Ovary (tissue), 10 donors: ENCODE measurements around the gene CCDC47. TPM values are rescaled to one million over a fixed set of nuclear protein-coding genes. Genes with fewer than 3 reads are reported as not detected.

Source experiments
- DNase-seq, 5 donors: peaks; one replicate each; pipeline ENCODE4 v3.0.0-alpha.2; 2019 to 2020
- H3K27ac ChIP-seq, 2 donors: fragments of 200-600 bp; one replicate each; pipeline versions ENCODE4 v1.5.1 to v1.8.0; 2019 to 2022
- H3K27me3 ChIP-seq: fragments of 200-600 bp; one replicate; pipeline ENCODE4 v1.8.0; 2022
- H3K36me3 ChIP-seq: fragments of 200-600 bp; sonication (generic); one replicate; pipeline ENCODE4 v1.5.1; 2019
- H3K4me1 ChIP-seq: one replicate; pipeline ENCODE4 v1.8.1; 2013; ENCODE audit warnings: mild to moderate bottlenecking, moderate library complexity; ENCODE audit not compliant: insufficient read depth
- H3K4me3 ChIP-seq: fragments of 200-600 bp; sonication (generic); one replicate; pipeline ENCODE4 v1.5.1; 2017
- H3K9me3 ChIP-seq, 2 donors: fragments of 200-600 bp in 1 of 2; sonication (generic) in 1 of 2; one replicate each; pipeline versions ENCODE4 v1.5.1 to v1.8.1; 2013 to 2019; ENCODE audit warnings: mild to moderate bottlenecking in 1 of 2, moderate library complexity in 1 of 2
- EP300 ChIP-seq: sonication (generic); formaldehyde crosslinking; IDR thresholded peaks from one replicate; pipeline ENCODE4 v1.6.1; 2017; ENCODE audit warnings: antibody characterized with exemption
- POLR2A ChIP-seq: fragments of 450-650 bp; IDR thresholded peaks from one replicate; pipeline ENCODE4 v1.6.1; 2017; ENCODE audit warnings: antibody characterized with exemption, mild to moderate bottlenecking, moderate library complexity
- WGBS, 3 donors: extraction: QIAGEN DNeasy Blood & Tissue Kit in 1 of 3; methylation state at CpG; one replicate each; pipeline versions ENCODE4 v1.1.5 to v1.1.7; 2013 to 2017; 5-methylcytosine and 5-hydroxymethylcytosine counted together
- intact Hi-C, 4 donors: fragments of 100-400 bp; cut with DNase I; formaldehyde crosslinking; loops; one replicate each; pipeline versions ENCODE4 v1.11.0 to v1.15.1; 2022 to 2023
- long read RNA-seq, 3 donors: library from polyadenylated mRNA in 2 of 3; unstranded in 2 of 3; transcript quantifications; one replicate each; pipeline ENCODE4 v2.0.0 and lab custom pipeline, GENCODE V29; 2021 to 2026
- polyA plus RNA-seq, 2 donors: library from polyadenylated mRNA; stranded (reverse); fragments of 200-250 nt in 1 of 2; fragments of 350-450 nt in 1 of 2; fragmentation: Illumina TruSeq in 1 of 2; extraction: RNeasy Lipid Tissue Mini Kit (QIAGEN cat#74804) in 1 of 2; gene quantifications; one replicate each; pipeline ENCODE4 v1.2.3, GENCODE V29; 2013 to 2014
- total RNA-seq, 7 donors: library from RNA; depleted of rRNA in 2 of 7; stranded (reverse); fragments of >200 nt in 2 of 7; fragmentation: NEBNext Ultra II Directional in 3 of 7; extraction: Animal tissue kit (Norgen Biotek cat#: 25700) in 3 of 7; gene quantifications; one replicate each; pipeline versions ENCODE4 v1.1.0 to v1.2.4, GENCODE V29; 2016 to 2023
- TF ChIP-seq, protein P1 (sequence below), 3 donors: fragments of 450-650 bp in 2 of 3; fragments of 200-600 bp in 1 of 3; IDR thresholded peaks; one replicate each; pipeline versions ENCODE4 v1.5.1 to v1.8.0; 2016 to 2022; ENCODE audit warnings: antibody characterized with exemption in 3 of 3, mild to moderate bottlenecking in 1 of 3
- donor health status: DM: no; HTN: no; CAD: no; lungs with moderate emphysema.
- donor health status: DM: no; HTN: no; CAD: no.
- donor health status: Bipolar disorder and iron deficiency.
- donor health status: DM: yes; HTN: yes; CAD: no.
- donor health status: DM: no; HTN: no; CAD: no.
- donor health status: DM: yes; HTN: yes; CAD: no.

The CCDC47 gene, protein sequence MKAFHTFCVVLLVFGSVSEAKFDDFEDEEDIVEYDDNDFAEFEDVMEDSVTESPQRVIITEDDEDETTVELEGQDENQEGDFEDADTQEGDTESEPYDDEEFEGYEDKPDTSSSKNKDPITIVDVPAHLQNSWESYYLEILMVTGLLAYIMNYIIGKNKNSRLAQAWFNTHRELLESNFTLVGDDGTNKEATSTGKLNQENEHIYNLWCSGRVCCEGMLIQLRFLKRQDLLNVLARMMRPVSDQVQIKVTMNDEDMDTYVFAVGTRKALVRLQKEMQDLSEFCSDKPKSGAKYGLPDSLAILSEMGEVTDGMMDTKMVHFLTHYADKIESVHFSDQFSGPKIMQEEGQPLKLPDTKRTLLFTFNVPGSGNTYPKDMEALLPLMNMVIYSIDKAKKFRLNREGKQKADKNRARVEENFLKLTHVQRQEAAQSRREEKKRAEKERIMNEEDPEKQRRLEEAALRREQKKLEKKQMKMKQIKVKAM
- 10 to 100 TPM; 31.1 to 72.0 (median 63.2) TPM for total RNA-seq
- 10 to 100 TPM; 32.6 to 83.6 TPM for polyA plus RNA-seq
- long read RNA-seq, donor 1, transcript CCDC47-204 (12 exons, 1,719 nt): minor isoform, 67 of 322 reads
- long read RNA-seq, donor 1, transcript CCDC47-201 (13 exons, 3,466 nt): major isoform, 167 of 322 reads
- long read RNA-seq, donor 1, partial matches to known transcripts: 78 of 322 reads
- long read RNA-seq, donor 1, other reads (novel, unspliced or antisense): 8 of 322 reads
- long read RNA-seq, donor 2, transcript CCDC47-201 (13 exons, 3,466 nt): major isoform, 20 of 100 reads
- long read RNA-seq, donor 2, partial matches to known transcripts: 51 of 100 reads
- long read RNA-seq, donor 2, other reads (novel, unspliced or antisense): 23 of 100 reads
- long read RNA-seq, donor 3, transcript CCDC47-201 (13 exons, 3,466 nt): major isoform, 87 of 96 reads
- long read RNA-seq, donor 3, partial matches to known transcripts: 3 of 96 reads
- long read RNA-seq, donor 3, other reads (novel, unspliced or antisense): 6 of 96 reads

DNA sequence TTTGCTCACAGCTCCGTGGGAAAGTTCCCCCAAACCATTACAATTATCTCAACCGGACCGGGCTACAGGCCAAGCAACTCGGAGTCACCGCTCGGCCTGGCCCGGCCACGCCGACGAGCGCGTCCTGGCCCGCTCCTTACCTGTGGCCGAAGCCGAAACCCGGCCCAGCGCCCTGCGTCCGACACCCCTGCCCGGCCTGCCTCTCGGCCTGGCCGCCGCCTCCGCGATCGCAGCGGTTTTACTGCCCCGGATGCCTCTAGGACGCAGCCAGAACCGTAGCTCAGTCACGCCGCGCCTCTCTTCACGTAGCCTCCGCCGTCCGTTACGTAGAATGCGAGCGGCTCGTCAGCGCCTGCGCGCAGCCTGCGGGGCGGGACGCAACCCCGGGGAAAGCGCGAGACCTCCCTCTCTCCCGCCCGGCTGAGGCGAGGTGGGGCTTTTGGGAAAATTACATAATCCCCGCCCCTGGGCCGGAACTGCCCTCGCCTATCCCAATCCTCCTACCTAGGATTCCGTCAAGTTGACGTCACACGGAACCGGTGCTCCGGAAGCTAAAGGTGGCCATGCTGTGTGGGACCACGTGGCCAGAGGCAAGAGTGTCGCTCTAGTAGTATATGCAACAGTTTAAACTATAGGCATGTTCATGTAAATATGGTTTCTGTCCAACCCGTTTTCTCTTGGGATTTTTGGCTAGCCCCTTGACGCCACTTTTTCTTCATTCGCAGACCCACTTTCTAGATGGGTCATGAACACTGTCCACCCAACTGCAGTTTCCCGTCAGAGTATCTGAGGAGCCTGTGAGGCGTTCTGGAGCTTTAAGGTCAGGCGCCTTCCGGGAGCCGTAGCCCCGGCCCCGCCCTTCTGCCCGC, at the start of gene CCDC47:
Gene CCDC47, minus strand, starts transcription at position 326 of the 869 bp plus-strand sequence. CDS start 7,422 bp downstream, outside the sequence.
- peaks cover 3% of the 10 kb centered on the region for H3K4me1 ChIP-seq
- WGBS, 3 donors: 0% methylated on average over 74 of the region's 74 CpGs
- no peaks in the 10 kb centered on the region for H3K9me3 ChIP-seq
- peak within 1 kb of the TSS; percentile 84 to 96 for H3K27ac ChIP-seq
- TF ChIP-seq EP300: peak; percentile 93
- peak; percentile 99 for TF ChIP-seq POLR2A
- TF ChIP-seq, protein P1, sequence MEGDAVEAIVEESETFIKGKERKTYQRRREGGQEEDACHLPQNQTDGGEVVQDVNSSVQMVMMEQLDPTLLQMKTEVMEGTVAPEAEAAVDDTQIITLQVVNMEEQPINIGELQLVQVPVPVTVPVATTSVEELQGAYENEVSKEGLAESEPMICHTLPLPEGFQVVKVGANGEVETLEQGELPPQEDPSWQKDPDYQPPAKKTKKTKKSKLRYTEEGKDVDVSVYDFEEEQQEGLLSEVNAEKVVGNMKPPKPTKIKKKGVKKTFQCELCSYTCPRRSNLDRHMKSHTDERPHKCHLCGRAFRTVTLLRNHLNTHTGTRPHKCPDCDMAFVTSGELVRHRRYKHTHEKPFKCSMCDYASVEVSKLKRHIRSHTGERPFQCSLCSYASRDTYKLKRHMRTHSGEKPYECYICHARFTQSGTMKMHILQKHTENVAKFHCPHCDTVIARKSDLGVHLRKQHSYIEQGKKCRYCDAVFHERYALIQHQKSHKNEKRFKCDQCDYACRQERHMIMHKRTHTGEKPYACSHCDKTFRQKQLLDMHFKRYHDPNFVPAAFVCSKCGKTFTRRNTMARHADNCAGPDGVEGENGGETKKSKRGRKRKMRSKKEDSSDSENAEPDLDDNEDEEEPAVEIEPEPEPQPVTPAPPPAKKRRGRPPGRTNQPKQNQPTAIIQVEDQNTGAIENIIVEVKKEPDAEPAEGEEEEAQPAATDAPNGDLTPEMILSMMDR (IDR thresholded peaks at IDR 0.05): no peak
- intact Hi-C loops: loop anchor here in 1 of 4 donors (10.0 kb wide), 1 partner anchor 61 kb away; no protein-coding TSS in a partner anchor
- no peaks in the 10 kb centered on the region for H3K27me3 ChIP-seq
- H3K36me3 ChIP-seq: no peaks in the 10 kb centered on the region
- peak within 1 kb of the TSS; percentile 68 for H3K4me3 ChIP-seq
- DNase-seq: peak; percentile 98 to 99 (median 98)

DNA sequence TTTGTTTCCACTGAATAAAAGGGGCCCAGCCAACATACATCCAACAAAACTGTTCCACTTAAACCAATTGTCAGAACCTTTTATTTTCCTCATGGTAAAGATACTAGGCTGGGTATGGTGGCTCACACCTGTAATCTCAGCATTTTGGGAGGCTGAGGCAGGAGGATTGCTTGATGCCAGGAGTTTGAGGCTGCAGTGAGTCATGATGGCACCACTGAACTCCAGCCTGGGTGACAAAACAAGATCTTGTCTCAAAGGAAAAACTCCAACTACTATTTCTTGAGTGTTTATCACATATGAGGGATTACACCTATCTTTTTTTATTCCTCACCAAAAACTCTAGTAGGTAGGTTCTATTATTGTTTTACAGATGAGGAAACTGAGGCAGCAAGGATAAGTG, 49.1 kb upstream of the CCDC47 start:
- Histone ChIP-seq H3K27me3 (no peaks in the 10 kb centered on the region), H3K36me3 (no peaks in the 10 kb centered on the region), H3K27ac (no peak overlapping the region), H3K4me1 (no peaks in the 10 kb centered on the region), H3K4me3 (no peak overlapping the region), H3K9me3 (no peaks in the 10 kb centered on the region)
- DNase-seq: no peak
- TF ChIP-seq, protein P1 (IDR thresholded peaks at IDR 0.05): no peak
- no peak for TF ChIP-seq EP300
- TF ChIP-seq POLR2A: no peak
- intact Hi-C loops: no loop called here

DNA sequence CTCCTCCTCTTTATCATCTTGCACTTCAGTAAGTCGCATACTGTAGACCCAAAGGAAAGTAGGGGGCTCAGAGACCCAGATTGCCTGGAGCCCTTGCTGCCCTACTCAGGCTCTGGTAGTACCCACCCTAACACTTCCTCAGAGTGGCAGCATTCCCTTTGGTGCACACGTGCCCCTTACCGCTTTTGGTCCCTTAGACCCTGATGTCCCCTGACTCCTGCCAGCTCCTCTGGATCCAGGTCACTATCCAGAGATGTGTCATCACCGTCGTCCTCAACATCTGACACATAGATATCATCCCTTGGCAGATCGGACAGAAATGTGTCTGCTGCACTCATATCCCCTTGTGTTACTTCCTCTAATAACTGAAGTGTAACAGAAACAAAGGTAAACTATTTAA, 48.4 kb upstream of the CCDC47 start:
- no peaks in the 10 kb centered on the region for H3K36me3 ChIP-seq
- no peaks in the 10 kb centered on the region for H3K9me3 ChIP-seq
- TF ChIP-seq EP300: no peak
- intact Hi-C loops: no loop called here
- DNase-seq: no peak
- no peak overlapping the region for H3K27ac ChIP-seq
- no peak overlapping the region for H3K4me3 ChIP-seq
- WGBS, 3 donors: 65 to 77% (median 66%) methylated on average over 6 of the region's 6 CpGs
- H3K27me3 ChIP-seq: no peaks in the 10 kb centered on the region
- no peaks in the 10 kb centered on the region for H3K4me1 ChIP-seq

DNA sequence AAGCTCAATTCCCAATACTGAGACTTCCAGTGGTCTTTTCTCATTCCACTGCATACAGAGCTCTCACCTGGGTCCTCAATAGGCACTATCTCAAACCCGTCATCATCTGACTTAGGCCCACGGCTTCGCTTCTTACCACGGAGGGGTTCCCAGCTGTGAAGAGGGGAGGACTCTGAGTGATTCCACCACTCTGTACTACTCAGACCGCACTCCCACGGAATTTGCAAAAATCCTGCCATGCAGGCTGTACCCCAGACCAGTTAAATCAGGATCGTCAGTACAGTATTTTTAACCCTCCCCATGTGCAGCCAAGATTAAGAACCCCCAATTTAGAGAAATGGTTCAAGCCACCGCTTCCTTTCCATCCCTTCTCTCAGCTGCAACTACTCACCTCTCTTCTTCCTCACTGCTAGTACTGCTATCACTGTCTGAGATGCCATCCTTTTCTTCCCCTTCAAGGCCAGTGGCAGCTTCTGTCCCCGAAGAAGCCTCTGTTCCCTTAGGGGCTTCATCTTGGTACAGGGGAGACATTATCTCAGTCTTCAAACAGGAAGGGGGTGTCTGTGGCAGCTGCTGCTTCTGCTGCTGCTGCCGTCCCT, 47.7 kb upstream of the CCDC47 start:
- Histone ChIP-seq H3K27me3 (no peaks in the 10 kb centered on the region), H3K27ac (no peak overlapping the region), H3K4me1 (no peaks in the 10 kb centered on the region), H3K36me3 (no peaks in the 10 kb centered on the region), H3K4me3 (no peak overlapping the region), H3K9me3 (no peaks in the 10 kb centered on the region)
- 67 to 80% (median 69%) methylated on average over 10 of the region's 10 CpGs for WGBS, 3 donors
- no peak for DNase-seq
- TF ChIP-seq POLR2A (no peak), EP300 (no peak)
- TF ChIP-seq, protein P1 (IDR thresholded peaks at IDR 0.05): no peak
- intact Hi-C loops: no loop called here
